NOMO-1 treated with dmso at 0.1 percent for 144 hours (cell line): ENCODE results near the gene CASP1.

Source experiments
- DNase-seq: peaks from one replicate; lab custom pipeline; 2025; ENCODE audit not compliant: unreplicated experiment; lab: John Stamatoyannopoulos, UW

CASP1 gene

GRCh38 chr11:104995001-104995408 lies 39.9 kb downstream of the CASP1 start:
- no peak for DNase-seq

DNA sequence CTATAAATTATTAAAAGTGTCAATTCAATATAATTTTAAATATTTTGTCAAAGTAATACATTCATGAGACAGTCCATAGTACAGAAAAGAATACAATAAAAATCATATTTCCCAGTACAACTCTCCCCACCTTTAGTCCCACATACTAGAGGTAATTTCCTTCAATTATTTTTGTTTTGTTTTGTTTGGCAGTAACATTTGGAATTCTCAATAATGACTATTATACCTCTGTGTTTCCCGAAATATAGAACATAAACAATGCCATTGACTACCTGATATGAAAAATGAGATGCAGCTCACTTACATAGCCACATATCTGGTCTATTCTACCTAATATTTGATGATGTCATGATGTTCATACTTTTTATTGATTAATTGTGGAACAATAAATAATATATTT lies 42.2 kb downstream of the CASP1 start:
- DNase-seq = no peak

DNA sequence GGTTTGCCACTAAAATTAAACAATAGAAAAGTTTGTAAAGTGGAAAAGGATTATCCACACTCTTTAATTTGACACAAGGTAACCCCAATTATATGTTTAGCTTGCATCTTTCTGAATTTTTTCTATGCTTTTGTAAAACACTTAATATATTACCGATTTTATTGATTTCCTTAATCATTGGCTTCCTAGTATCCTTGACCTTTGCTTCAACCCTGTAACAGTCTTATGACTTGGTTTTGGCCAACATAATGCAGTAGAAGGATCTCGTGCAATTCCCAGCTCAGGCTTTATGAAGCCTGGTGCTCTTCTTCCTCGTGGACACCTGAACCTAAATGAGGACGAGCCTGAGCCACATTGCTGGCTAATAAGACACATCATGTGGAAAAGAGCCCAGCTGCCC lies 43.0 kb downstream of the CASP1 start:
- DNase-seq = no peak

- DNase-seq = no peak
Observed at GRCh38 chr11:104984808-104985207, 50.1 kb downstream of the CASP1 start.

DNA sequence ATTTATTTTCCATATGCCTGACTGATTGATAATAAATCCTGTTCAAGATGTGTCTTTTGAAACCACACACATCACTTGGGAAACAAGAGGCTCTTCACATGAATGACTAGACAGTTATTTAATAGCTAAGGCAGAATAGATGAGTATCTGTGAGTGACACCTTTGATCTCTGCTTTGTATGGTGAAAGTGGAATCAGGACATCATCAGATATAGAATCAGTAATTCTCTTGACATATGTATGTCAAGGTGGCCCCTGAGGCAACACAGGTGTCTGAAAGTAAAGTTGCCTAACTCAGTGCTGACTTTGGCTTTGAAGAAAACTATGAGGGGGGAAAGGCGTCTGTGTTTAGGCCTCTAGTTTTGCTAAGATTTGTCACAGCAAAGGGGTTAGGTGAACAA lies 55.1 kb downstream of the CASP1 start:
- no peak for DNase-seq
